ENCODE data around the gene HIVEP2. TPM values are rescaled to one million over a fixed set of nuclear protein-coding genes. Genes with fewer than 3 reads are reported as not detected.

Gene HIVEP2
- total and polyA plus RNA-seq, 2 experiments from 2014 or later, result 8.3 to 21.0 TPM

DNA sequence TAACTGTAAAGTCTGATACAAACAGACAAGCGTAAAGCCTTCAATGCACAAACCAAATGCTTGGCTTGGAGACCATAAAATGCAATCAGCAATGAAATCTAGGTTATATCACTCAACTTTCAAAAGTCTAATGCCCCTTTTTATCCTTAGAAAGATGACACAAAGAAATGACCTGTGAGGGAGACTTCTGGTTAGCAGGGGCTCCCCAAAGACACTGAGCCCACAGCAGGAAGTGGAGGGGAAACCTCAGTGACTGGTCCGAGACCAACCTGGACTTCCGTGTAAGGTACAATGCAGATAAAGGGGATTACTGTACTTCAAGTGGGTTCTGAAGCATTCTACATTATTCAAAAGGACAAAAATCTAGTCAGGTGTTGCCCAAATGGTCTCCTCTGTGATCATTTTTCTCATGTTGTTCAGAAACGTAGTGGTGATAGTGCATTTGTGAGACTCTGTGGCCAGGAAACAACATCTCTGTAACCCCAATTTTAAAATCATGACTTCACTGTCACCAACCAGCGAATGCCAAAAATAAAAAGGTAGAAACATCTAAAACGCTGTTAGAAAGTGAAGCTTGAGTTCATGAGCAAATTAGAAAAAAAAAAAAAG is 88.2 kb downstream of the HIVEP2 start:
- 79 to 82% methylated on average over 6 of the region's 6 CpGs for WGBS, 2 experiments (ENCODE audit: low coverage in 1 of 2, low lambda C conversion rate in 2 of 2, missing lambda C conversion rate in 2 of 2)
- in situ Hi-C loops (cut with MboI), result no loop called here
- no peak overlapping the region for H3K27ac ChIP-seq

DNA sequence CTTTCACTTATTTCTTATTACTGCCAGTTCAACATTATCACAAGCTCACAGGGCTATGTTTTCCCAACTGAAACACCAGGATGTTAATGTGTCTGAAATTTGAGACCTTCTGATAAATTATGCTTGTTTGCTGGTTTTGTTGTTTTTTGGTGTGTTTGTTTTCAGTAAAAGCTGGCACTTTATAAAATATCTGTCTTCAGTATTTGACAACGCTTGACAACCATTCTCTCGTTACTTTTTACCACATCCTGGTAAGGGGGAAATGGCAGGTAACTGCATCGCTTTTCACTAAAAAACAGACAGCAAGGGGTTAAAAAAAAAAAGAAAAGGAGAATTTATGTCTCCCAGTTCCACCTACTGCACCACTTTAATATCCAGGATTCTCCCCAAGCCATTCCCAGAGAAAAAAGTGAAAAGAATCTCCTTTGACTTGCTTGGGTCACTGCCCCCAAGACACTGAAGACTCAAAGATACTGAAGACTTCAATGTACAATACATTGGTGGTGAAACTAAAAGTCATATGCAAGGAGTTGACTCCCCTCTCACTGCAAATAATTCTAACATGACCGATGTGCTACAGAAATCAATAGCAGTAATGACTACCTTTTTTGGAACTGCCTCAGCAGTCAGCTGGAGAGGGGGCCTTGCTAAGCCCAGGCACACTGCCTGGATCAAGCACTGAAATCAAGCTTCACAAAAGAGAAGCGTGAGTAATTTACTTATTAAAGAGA is 88.9 kb downstream of the HIVEP2 start:
- Histone ChIP-seq H3F3A (ENCODE audit: insufficient read depth) (peaks cover 13% of the 10 kb centered on the region), H3K4me3 (no peak overlapping the region), H3K9me2 (ENCODE audit: insufficient read depth) (no peaks in the 10 kb centered on the region; the same call in 1 of the 2 replicates), H3K27me3 (replicated peaks; ENCODE audit: insufficient read depth) (no peaks in the 10 kb centered on the region), H4K20me1 (ENCODE audit: insufficient read depth) (no peaks in the 10 kb centered on the region; the same call in 1 of the 2 replicates), H3K4me2 (ENCODE audit: unreplicated experiment) (no peak overlapping the region), H3K27ac (no peak overlapping the region), H3K9me3 (ENCODE audit: low read depth) (no peaks in the 10 kb centered on the region), H2AFZ (no peak overlapping the region), H3K9ac (no peak overlapping the region), H3K4me1 (ENCODE audit: insufficient read depth) (peaks cover 14% of the 10 kb centered on the region), H3K36me3 (ENCODE audit: low read depth) (0 out of 2 replicates have a peak, but pooled peaks cover 6% of the 10 kb centered on the region), H3K79me2 (ENCODE audit: insufficient read depth) (peaks cover 100% of the 10 kb centered on the region)
- DNase-seq, result no peak
- no peak for TF ChIP-seq EZH2phosphoT487 (IDR thresholded peaks at IDR 0.05; ENCODE audit: insufficient read depth, low read depth)
- no peak for TF ChIP-seq EZH2 (IDR thresholded peaks at IDR 0.05; ENCODE audit: insufficient read depth, poor library complexity, severe bottlenecking)
- in situ Hi-C loops (cut with MboI), result no loop called here
- WGBS, 2 experiments (ENCODE audit: low coverage in 1 of 2, low lambda C conversion rate in 2 of 2, missing lambda C conversion rate in 2 of 2), result 87 to 91% methylated on average over 5 of the region's 5 CpGs

More for the DNA sequence above, 88.2 kb downstream of the HIVEP2 start:
- H3K79me2 ChIP-seq (ENCODE audit: insufficient read depth), result peaks cover 100% of the 10 kb centered on the region
- no peak for TF ChIP-seq EZH2phosphoT487 (IDR thresholded peaks at IDR 0.05; ENCODE audit: insufficient read depth, low read depth)
- TF ChIP-seq EZH2 (IDR thresholded peaks at IDR 0.05; ENCODE audit: insufficient read depth, poor library complexity, severe bottlenecking), result no peak
- peaks cover 8% of the 10 kb centered on the region for H3K4me1 ChIP-seq (ENCODE audit: insufficient read depth)
- H3K9me2 ChIP-seq (ENCODE audit: insufficient read depth), result no peaks in the 10 kb centered on the region; the same call in 1 of the 2 replicates
- H3K4me3 ChIP-seq, result no peak overlapping the region
- peaks cover 7% of the 10 kb centered on the region; the same call in 1 of the 2 replicates for H3F3A ChIP-seq (ENCODE audit: insufficient read depth)
- H2AFZ ChIP-seq, result no peak overlapping the region
- no peak for DNase-seq
- H3K27me3 ChIP-seq (replicated peaks; ENCODE audit: insufficient read depth), result no peaks in the 10 kb centered on the region
- no peaks in the 10 kb centered on the region; the same call in 1 of the 2 replicates for H4K20me1 ChIP-seq (ENCODE audit: insufficient read depth)
- no peaks in the 10 kb centered on the region for H3K9me3 ChIP-seq (ENCODE audit: low read depth)
- no peak overlapping the region for H3K4me2 ChIP-seq (ENCODE audit: unreplicated experiment)
- 0 out of 2 replicates have a peak, but pooled peaks cover 6% of the 10 kb centered on the region for H3K36me3 ChIP-seq (ENCODE audit: low read depth)
- no peak overlapping the region for H3K9ac ChIP-seq

DNA sequence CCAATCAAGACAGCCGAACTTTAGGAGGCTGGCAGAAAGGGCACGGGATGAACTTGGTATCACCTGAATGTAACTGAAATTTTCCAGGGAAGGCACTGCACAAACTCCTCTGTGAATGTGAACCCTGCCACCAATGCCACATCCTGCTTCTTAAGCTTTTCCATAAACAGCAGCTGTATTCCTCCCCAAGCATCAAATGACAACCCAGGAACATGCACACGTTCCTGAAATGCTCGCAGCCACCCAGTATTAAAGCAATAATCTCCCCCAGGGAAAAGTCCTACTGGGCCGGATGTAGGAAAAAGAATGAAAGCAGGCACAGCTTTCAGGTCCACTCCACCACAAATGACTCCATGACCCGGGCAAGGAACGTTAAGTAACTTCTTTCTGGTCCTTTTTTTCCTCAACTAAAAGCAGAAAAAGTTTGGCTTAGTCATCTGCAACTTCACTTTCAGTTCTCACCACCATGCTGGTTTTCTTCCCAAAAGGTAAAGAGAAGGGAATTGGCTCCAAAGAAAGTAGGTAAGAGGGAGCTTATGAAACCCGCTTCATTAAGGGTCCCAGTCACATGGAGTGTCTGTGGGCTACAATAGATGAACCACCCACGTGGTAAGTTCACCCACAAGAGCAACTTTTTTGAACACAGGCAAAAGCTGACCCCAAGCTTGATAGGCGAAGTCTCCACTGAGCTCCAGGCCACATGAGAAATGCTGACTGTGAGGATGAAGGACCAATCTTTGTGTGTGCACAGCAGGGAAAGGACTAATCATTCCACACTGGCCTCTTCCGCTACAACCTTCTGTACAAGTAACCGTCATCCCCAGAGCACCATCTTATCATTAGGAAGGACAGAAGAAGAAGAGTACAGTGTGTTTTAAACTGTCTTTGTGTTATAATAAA is 90.1 kb downstream of the HIVEP2 start:
- in situ Hi-C loops (cut with MboI), result no loop called here
- TF ChIP-seq EZH2phosphoT487 (IDR thresholded peaks at IDR 0.05; ENCODE audit: insufficient read depth, low read depth) (no peak), EZH2 (IDR thresholded peaks at IDR 0.05; ENCODE audit: insufficient read depth, poor library complexity, severe bottlenecking) (no peak)
- H3K9me2 ChIP-seq (ENCODE audit: insufficient read depth), result no peaks in the 10 kb centered on the region; the same call in 1 of the 2 replicates
- H3K9ac ChIP-seq, result no peak overlapping the region
- no peak overlapping the region for H3K4me3 ChIP-seq
- peaks cover 26% of the 10 kb centered on the region for H3F3A ChIP-seq (ENCODE audit: insufficient read depth)
- H2AFZ ChIP-seq, result no peak overlapping the region
- 95% methylated on average over 12 of the region's 12 CpGs for WGBS, 2 experiments (ENCODE audit: low coverage in 1 of 2, low lambda C conversion rate in 2 of 2, missing lambda C conversion rate in 2 of 2)
- 0 out of 2 replicates have a peak, but pooled peaks cover 4% of the 10 kb centered on the region for H3K36me3 ChIP-seq (ENCODE audit: low read depth)
- H3K27me3 ChIP-seq (replicated peaks; ENCODE audit: insufficient read depth), result no peaks in the 10 kb centered on the region
- no peaks in the 10 kb centered on the region; the same call in 1 of the 2 replicates for H4K20me1 ChIP-seq (ENCODE audit: insufficient read depth)
- H3K4me2 ChIP-seq (ENCODE audit: unreplicated experiment), result no peak overlapping the region
- H3K4me1 ChIP-seq (ENCODE audit: insufficient read depth), result peaks cover 26% of the 10 kb centered on the region
- no peaks in the 10 kb centered on the region for H3K9me3 ChIP-seq (ENCODE audit: low read depth)
- H3K27ac ChIP-seq, result no peak overlapping the region
- H3K79me2 ChIP-seq (ENCODE audit: insufficient read depth), result peaks cover 100% of the 10 kb centered on the region
- no peak for DNase-seq
